Fibroblast of the conjunctiva (primary cell): Measurements from ENCODE around the gene MEGF6.
"Not testable (repeated sequence)": the region's sequence is repeated elsewhere in the genome, so short reads cannot be mapped to it uniquely, and the experiment has no call there.

ENCODE experiments used
- DNase-seq: peaks from one replicate; pipeline ENCODE4 v3.0.0-alpha.2; 2010; ENCODE audit warnings: low read depth

The MEGF6 gene

DNA sequence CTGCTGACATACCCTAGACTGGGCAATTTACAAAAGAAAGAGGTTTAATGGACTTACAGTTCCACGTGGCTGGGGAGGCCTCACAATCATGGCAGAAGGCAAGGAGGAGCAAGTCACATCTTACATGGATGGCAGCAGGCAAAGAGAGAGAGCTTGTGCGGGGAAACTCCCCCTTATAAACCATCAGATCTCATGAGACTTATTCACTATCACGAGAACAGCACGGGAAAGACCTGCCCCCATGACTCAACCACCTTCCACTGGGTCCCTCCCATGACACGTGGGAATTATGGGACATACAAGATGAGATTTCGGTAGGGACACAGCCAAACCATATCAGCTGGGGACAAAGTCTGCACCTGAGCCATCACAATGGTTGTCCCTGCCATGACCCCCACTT lies 35.8 kb downstream of the MEGF6 start:
- DNase-seq = not testable (repeated sequence)

GRCh38 chr1:3573500-3573899 lies 37.8 kb downstream of the MEGF6 start:
- DNase-seq = no peak

DNA sequence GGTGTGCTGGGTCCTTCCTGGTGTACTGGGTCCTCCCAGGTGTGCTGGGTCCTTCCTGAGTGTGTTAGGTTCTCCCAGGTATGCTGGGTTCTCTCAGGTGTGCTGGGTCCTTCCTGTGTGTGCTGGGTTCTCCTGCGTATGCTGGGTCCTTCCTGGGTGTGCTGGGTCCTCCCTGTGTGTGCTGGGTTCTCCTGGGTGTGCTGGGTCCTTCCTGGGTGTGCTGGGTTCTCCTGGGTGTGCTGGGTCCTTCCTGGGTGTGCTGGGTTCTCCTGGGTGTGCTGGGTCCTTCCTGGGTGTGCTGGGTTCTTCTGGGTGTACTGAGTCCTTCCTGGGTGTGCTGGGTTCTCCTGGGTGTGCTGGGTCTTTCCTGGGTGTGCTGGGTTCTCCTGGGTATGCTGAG lies 38.7 kb downstream of the MEGF6 start:
- not testable (repeated sequence) for DNase-seq

DNA sequence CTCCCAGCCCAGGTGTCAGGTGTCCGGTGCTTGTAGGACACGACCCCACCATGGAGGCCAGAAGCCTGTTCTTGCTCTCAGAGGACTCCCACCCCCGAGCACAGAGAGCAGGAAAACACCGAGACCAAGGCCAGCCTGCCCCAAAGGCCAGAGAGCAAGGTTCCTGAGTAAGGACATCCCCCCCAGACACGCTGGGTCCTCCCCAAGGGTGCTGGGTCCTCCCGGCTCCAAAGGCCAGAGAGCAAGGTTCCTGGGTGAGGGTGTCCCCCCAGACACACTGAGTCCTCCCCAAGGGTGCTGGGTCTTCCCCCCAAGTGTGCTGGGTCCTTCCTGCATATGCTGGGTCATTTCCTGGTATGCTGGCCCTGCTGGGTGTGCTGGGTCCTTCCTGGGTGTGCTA lies 40.0 kb downstream of the MEGF6 start:
- no peak for DNase-seq

GRCh38 chr1:3570066-3570986 lies 41.0 kb downstream of the MEGF6 start:
- DNase-seq = no peak

GRCh38 chr1:3569436-3569835 lies 41.9 kb downstream of the MEGF6 start:
- no peak for DNase-seq

DNA sequence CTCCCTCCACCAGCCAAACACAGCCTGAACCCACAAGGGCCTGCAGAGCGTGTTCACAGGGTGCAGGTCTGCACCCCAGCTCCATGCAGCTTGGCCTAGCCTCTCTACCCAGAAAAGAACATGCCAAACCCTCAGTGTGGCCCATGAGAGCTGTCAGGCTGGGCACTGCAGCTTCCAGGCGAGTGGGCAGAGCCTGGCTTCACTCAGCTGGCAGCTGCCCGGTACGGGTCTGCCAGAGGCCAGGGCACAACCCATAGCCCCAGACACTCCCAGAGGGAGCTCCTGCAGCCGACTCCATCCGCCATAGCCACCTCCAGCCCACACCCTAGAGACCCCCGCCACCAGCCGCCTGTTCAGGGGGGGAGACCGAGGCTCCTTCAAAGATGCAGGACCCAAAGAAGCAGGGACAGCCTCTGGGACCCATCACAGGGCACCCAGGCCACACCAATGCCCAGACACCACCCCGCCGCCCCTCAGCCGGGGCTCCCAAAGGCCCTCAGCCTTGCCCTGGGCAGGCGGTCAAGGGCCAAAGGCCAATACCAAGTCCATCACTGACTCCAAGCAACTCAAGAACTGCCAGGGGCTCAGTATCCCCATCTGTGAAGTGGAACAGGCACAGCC lies 42.4 kb downstream of the MEGF6 start:
- no peak for DNase-seq

- DNase-seq = no peak
These were observed 44.1 kb downstream of the MEGF6 start for GRCh38 chr1:3566951-3567804.

GRCh38 chr1:3566003-3566885 lies 45.1 kb downstream of the MEGF6 start:
- no peak for DNase-seq

- no peak for DNase-seq
These were observed 46.1 kb downstream of the MEGF6 start for GRCh38 chr1:3564921-3565831.

DNA sequence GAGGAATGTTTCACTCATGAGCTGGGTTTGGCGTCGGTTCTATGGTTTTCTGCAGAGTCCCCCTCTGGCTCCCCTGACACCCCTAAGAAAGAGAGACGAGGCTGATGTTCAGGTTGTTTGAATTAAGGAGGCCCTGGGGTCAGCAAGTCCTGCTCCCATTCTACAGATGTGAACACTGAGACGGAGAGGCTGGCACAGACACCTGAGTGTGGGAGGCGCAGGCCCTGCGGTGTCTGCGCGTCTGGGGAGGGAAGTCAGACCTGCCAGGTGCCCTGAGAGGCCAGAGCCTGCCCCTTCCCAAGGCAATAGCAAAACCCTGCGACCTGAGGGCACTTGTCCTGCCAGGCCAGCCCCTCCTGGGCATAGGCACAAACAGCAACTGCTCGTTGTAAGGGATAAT lies 47.7 kb downstream of the MEGF6 start:
- DNase-seq = no peak

DNA sequence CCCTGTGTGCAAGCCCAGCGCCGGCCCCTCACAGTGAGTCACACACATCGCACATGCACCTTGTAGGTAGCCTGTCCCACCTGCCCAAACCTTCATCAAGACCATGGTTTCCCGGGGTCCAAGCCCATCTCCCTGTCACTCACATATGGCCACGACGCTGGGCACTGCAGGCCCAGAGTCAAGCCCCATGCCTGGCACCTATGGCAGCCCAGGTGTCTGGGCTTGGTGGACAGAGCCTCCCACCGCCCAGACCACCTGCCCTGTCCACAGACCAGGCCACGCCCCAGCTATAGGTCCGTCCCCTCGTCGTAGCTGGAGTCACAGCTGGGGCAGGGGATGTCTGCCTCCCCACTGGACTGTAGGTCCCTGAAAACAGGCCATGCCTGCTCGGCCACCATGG lies 48.2 kb downstream of the MEGF6 start:
- no peak for DNase-seq

- DNase-seq = no peak
These were observed 48.6 kb downstream of the MEGF6 start for GRCh38 chr1:3562712-3563111.

- no peak for DNase-seq
These were observed 49.6 kb downstream of the MEGF6 start for GRCh38 chr1:3561702-3562101.

DNA sequence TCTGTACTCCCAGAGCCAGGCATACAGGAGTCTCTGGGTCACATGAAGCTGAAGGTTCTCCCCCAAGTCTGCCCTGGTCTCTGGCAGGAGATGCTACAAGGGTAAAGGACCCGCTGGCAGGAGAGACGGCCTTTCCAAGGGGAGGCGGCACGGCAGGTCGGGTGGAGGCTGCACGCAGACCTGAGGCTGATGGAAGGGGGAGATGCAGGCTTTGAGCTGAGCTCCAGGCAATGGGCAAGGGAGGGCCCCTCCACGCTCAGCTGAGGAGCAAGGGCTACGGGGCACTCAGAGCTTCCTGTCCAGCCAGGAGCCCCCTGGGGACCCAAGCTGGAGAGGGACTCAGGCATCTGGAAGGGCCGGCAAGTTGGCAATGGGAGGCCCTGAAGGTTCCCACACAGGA lies 50.3 kb downstream of the MEGF6 start:
- DNase-seq = no peak

DNA sequence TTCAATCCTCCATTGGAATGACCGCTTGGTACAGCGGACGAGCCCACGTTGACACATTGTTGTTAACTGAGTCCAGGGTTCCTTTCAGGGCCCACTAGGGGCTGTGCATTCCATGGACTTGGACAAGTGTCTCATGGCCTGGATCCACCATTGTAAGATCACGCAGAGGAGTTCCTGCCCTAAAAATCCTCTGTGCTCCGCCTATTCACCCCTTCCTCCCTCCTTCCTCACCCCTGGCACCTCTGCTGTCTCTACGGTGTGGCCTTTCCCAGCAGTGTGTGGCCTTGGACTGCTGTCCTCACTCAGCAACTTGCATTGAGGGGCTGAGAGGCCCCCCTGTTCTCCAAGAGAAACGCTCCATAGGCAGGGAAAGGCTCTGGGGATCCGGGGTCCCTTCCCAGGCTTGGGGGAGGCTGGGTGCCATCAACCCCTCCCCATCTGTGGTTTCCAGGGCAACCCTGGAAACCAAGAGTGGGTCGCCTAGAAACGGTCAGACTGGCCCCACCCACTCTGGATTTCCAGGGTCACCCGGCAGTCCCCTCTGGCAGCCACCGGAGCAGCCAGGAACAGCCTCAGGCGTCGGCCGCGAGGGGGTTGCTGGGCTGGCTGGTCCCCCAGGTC lies 50.9 kb downstream of the MEGF6 start:
- DNase-seq = no peak

DNA sequence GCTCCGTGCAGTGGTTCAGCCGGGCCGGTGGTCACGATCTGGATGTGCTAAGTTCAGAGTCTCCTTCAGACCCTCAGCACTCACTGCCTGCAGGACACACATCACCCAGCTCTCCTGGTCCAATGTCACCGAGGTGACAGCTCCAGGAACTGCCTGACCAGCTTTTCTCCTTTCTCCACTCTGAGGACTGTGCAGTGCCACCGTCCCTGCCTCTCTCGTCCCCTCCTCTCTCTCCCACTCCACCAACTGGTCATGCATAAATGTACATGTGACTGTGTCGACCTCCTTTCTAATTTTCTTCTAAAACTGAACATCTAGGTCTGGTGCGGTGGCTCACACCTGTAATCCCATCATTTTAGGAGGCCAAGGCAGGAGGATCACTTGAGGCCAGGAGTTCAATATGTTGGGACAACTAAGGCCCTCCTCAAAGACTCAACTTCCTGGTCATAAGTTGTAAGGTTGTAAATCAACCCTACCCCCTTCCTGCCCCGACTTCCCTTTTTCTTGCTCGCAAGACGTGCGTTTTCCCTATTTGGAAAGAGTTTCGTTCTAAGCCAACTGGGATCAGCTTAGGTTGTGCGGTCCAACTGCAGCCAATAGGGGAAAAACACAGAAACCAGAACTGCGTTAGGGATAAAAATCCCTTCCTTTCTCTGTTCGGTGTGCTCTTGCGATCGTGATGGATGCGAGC lies 53.1 kb downstream of the MEGF6 start:
- no peak for DNase-seq

GRCh38 chr1:3557366-3557765 lies 53.9 kb downstream of the MEGF6 start:
- DNase-seq = no peak

- no peak for DNase-seq
These were observed 55.0 kb downstream of the MEGF6 start for GRCh38 chr1:3556336-3556735.
